ENCODE data around the gene LGI4. TPM values are rescaled to one million over a fixed set of nuclear protein-coding genes. Genes with fewer than 3 reads are reported as not detected.

The LGI4 gene
- total RNA-seq, 1 experiment from 2014 or later, result 0.43 TPM

DNA sequence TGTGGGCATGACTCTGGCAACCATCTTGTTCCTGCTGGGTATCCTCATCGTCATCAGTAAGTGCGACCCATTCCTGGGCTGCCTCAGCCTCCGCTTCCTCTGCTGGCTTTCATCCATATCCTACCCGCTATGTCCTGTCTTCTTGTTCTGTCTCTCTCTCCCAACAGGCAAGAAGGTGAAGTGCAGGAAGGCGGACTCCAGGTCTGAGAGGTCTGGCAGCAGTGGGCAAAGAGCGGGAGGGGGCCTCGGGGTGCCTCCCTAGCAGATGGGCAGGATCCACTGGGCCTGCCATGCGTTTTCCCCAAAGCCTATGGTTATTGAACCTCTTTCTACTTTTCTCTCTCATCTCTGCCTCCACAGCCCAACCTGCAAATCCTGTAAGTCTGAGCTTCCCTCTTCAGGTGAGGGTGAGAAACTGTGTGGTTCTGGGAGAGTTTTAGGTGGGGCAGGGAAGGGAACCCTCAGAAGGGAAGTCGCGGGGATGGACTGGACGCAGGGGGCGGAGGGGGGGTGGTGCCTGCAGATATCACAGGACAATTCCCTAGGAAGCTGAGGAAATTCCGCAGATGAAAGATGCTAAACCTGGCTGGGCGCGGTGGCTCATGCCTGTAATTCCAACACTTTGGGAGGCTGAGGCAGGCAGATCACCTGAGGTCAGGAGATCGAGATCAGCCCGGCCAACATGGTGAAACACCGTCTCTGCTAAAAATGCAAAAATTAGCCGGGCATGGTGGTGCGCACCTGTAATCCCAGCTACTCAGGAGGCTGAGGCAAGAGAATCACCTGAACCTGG is 16.6 kb upstream of the LGI4 start:
- H3K9me3 Mint-ChIP-seq (ENCODE audit: unreplicated experiment), result no peaks in the 10 kb centered on the region
- Histone ChIP-seq H3K27me3 (replicated peaks; ENCODE audit: control insufficient read depth, insufficient read depth, low read length) (no peaks in the 10 kb centered on the region), H3K4me1 (peaks cover 11% of the 10 kb centered on the region; the same call in 1 of the 2 replicates), H3K4me3 (ENCODE audit: low read depth, low read length) (no peak overlapping the region), H3K9me3 (no peaks in the 10 kb centered on the region), H3K36me3 (ENCODE audit: control insufficient read depth, insufficient read depth, low read length) (no peaks in the 10 kb centered on the region)
- CTCF ChIA-PET, result no interaction called here
- H3K27ac Mint-ChIP-seq (ENCODE audit: unreplicated experiment), result no peak overlapping the region
- no peak overlapping the region for H3K4me3 Mint-ChIP-seq (ENCODE audit: unreplicated experiment)
- H3K4me1 Mint-ChIP-seq (ENCODE audit: low read depth, unreplicated experiment), result peaks cover 13% of the 10 kb centered on the region
- no peak for DNase-seq
- TF ChIP-seq, protein P1, sequence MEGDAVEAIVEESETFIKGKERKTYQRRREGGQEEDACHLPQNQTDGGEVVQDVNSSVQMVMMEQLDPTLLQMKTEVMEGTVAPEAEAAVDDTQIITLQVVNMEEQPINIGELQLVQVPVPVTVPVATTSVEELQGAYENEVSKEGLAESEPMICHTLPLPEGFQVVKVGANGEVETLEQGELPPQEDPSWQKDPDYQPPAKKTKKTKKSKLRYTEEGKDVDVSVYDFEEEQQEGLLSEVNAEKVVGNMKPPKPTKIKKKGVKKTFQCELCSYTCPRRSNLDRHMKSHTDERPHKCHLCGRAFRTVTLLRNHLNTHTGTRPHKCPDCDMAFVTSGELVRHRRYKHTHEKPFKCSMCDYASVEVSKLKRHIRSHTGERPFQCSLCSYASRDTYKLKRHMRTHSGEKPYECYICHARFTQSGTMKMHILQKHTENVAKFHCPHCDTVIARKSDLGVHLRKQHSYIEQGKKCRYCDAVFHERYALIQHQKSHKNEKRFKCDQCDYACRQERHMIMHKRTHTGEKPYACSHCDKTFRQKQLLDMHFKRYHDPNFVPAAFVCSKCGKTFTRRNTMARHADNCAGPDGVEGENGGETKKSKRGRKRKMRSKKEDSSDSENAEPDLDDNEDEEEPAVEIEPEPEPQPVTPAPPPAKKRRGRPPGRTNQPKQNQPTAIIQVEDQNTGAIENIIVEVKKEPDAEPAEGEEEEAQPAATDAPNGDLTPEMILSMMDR (IDR thresholded peaks at IDR 0.05; ENCODE audit: insufficient read depth in 1 of 2, low read depth in 1 of 2, low read length in 1 of 2, severe bottlenecking in 1 of 2, unreplicated experiment in 1 of 2), result no peak
- peaks cover 20% of the 10 kb centered on the region for H3K27me3 Mint-ChIP-seq (ENCODE audit: insufficient read depth, unreplicated experiment)
- peaks cover 7% of the 10 kb centered on the region for H3K36me3 Mint-ChIP-seq (ENCODE audit: insufficient read depth, unreplicated experiment)
- intact Hi-C loops (cut with micrococcal nuclease; ENCODE audit: unreplicated experiment), result no loop called here
- BruUV-seq (replicated peaks), result no TSS peak
- POLR2A ChIA-PET, result no interaction called here

DNA sequence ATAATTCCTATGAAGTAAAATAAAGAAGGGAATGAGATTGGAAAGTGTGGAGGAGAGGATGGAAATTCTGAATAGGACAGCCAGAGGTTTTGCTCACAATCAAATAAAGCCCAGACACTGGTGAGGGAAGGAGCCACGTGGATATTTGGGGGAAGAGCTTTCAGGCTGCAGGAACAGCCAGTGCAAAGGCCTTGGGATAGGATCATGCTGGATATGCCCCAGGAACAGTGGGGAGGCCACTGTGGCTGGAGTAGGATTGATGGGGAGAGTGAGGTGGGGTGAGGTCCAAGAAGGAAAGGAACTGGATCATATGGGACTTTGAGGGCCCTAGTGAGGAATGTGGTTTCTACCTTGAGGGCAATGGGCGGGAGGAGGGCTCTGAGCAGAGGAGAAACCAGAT is 15.6 kb upstream of the LGI4 start:
- Histone ChIP-seq H3K36me3 (ENCODE audit: control insufficient read depth, insufficient read depth, low read length) (no peaks in the 10 kb centered on the region), H3K4me3 (ENCODE audit: low read depth, low read length) (no peak overlapping the region), H3K9me3 (no peaks in the 10 kb centered on the region), H3K27me3 (replicated peaks; ENCODE audit: control insufficient read depth, insufficient read depth, low read length) (no peaks in the 10 kb centered on the region), H3K4me1 (peaks cover 10% of the 10 kb centered on the region; the same call in 1 of the 2 replicates)
- peaks cover 13% of the 10 kb centered on the region for H3K4me1 Mint-ChIP-seq (ENCODE audit: low read depth, unreplicated experiment)
- H3K27ac Mint-ChIP-seq (ENCODE audit: unreplicated experiment), result no peak overlapping the region
- no TSS peak for BruUV-seq (replicated peaks)
- H3K27me3 Mint-ChIP-seq (ENCODE audit: insufficient read depth, unreplicated experiment), result peaks cover 17% of the 10 kb centered on the region
- ChIA-PET POLR2A (no interaction called here), CTCF (no interaction called here)
- TF ChIP-seq, protein P1 (IDR thresholded peaks at IDR 0.05; ENCODE audit: insufficient read depth in 1 of 2, low read depth in 1 of 2, low read length in 1 of 2, severe bottlenecking in 1 of 2, unreplicated experiment in 1 of 2), result no peak
- peaks cover 7% of the 10 kb centered on the region for H3K36me3 Mint-ChIP-seq (ENCODE audit: insufficient read depth, unreplicated experiment)
- no peak overlapping the region for H3K4me3 Mint-ChIP-seq (ENCODE audit: unreplicated experiment)
- intact Hi-C loops (cut with micrococcal nuclease; ENCODE audit: unreplicated experiment), result no loop called here
- no peaks in the 10 kb centered on the region for H3K9me3 Mint-ChIP-seq (ENCODE audit: unreplicated experiment)
- DNase-seq, result no peak

DNA sequence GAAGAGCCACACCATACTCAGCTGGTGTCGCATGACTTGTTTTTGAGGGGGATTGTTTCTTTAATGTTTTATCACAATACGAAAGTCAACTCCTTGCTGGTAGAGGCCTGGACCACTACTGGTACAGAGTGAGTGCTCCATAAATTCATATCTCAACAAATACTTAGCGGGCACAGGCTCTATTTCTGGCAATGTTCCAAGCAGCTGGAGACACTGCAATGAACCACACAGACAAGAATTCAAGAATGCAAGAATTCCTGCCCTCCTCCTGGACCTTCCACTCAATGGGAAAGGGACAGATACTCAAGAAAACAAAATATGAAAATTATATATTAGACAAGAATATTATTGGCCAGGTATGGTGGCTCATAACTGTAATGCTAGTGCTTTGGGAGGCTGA is 14.6 kb upstream of the LGI4 start:
- CTCF ChIA-PET, result no interaction called here
- intact Hi-C loops (cut with micrococcal nuclease; ENCODE audit: unreplicated experiment), result no loop called here
- H3K4me1 ChIP-seq, result peaks cover 7% of the 10 kb centered on the region; the same call in 1 of the 2 replicates
- no peak overlapping the region for H3K27ac Mint-ChIP-seq (ENCODE audit: unreplicated experiment)
- H3K27me3 Mint-ChIP-seq (ENCODE audit: insufficient read depth, unreplicated experiment), result peaks cover 14% of the 10 kb centered on the region
- TF ChIP-seq, protein P1 (IDR thresholded peaks at IDR 0.05; ENCODE audit: insufficient read depth in 1 of 2, low read depth in 1 of 2, low read length in 1 of 2, severe bottlenecking in 1 of 2, unreplicated experiment in 1 of 2), result no peak
- DNase-seq, result no peak
- H3K36me3 ChIP-seq (ENCODE audit: control insufficient read depth, insufficient read depth, low read length), result no peaks in the 10 kb centered on the region
- no TSS peak for BruUV-seq (replicated peaks)
- no peaks in the 10 kb centered on the region for H3K9me3 ChIP-seq
- H3K4me1 Mint-ChIP-seq (ENCODE audit: low read depth, unreplicated experiment), result peaks cover 7% of the 10 kb centered on the region
- no peaks in the 10 kb centered on the region for H3K27me3 ChIP-seq (replicated peaks; ENCODE audit: control insufficient read depth, insufficient read depth, low read length)
- H3K4me3 ChIP-seq (ENCODE audit: low read depth, low read length), result no peak overlapping the region
- H3K4me3 Mint-ChIP-seq (ENCODE audit: unreplicated experiment), result no peak overlapping the region
- POLR2A ChIA-PET, result no interaction called here
- H3K36me3 Mint-ChIP-seq (ENCODE audit: insufficient read depth, unreplicated experiment), result no peaks in the 10 kb centered on the region
- no peaks in the 10 kb centered on the region for H3K9me3 Mint-ChIP-seq (ENCODE audit: unreplicated experiment)

All from Caco-2 (cell line).